Calu3 (cell line): ENCODE results near the gene FGFR2. TPM values are rescaled to one million over a fixed set of nuclear protein-coding genes. Genes with fewer than 3 reads are reported as not detected.

Experiments used
- BruUV-seq: library from RNA; stranded (reverse); fragments of 400-500 nt; replicated peaks from 2 replicates; lab custom pipeline; 2021; lab: Mats Ljungman, UMichigan
- CTCF ChIA-PET: fragments of 300-600 bp; sonication (Branson Sonifier 250); formaldehyde crosslinking; loops from one replicate; lab custom pipeline; 2022; ENCODE audit warnings: antibody characterized with exemption; lab: Charles Lee
- DNase-seq: peaks from one replicate; pipeline ENCODE4 v3.0.0; 2022
- H3K27ac Mint-ChIP-seq: one replicate; pipeline ENCODE4 v1.8.0; 2022; ENCODE audit warnings: mixed read lengths; ENCODE audit not compliant: unreplicated experiment
- H3K27me3 Mint-ChIP-seq: one replicate; pipeline ENCODE4 v1.8.0; 2022; ENCODE audit warnings: mixed read lengths; ENCODE audit not compliant: unreplicated experiment
- H3K36me3 Mint-ChIP-seq: one replicate; pipeline ENCODE4 v1.8.0; 2022; ENCODE audit warnings: mild to moderate bottlenecking, moderate library complexity, mixed read lengths; ENCODE audit not compliant: insufficient read depth, unreplicated experiment
- H3K4me1 Mint-ChIP-seq: one replicate; pipeline ENCODE4 v1.8.0; 2022; ENCODE audit warnings: mild to moderate bottlenecking, low read depth, mixed read lengths; ENCODE audit not compliant: unreplicated experiment
- H3K4me3 Mint-ChIP-seq: one replicate; pipeline ENCODE4 v1.8.0; 2022; ENCODE audit warnings: mild to moderate bottlenecking, low read depth, moderate library complexity, mixed read lengths; ENCODE audit not compliant: unreplicated experiment
- H3K9me3 Mint-ChIP-seq: one replicate; pipeline ENCODE4 v1.8.0; 2022; ENCODE audit warnings: low read depth, mixed read lengths; ENCODE audit not compliant: unreplicated experiment
- intact Hi-C: fragments of 100-400 bp; cut with micrococcal nuclease; formaldehyde crosslinking; loops from one replicate; pipeline ENCODE4 v1.10.0; 2022; ENCODE audit not compliant: unreplicated experiment
- total RNA-seq: library from RNA; stranded (reverse); gene quantifications from 2 replicates; pipeline ENCODE4 v1.2.3, GENCODE V29; 2022
- TF ChIP-seq, protein P1 (sequence below): fragments of 200-600 bp; IDR thresholded peaks from one replicate; pipeline ENCODE4 v1.8.0; 2022; ENCODE audit warnings: antibody characterized with exemption; ENCODE audit not compliant: unreplicated experiment

FGFR2 gene
- total RNA-seq, 1 experiment from 2014 or later: 57.9 TPM

DNA sequence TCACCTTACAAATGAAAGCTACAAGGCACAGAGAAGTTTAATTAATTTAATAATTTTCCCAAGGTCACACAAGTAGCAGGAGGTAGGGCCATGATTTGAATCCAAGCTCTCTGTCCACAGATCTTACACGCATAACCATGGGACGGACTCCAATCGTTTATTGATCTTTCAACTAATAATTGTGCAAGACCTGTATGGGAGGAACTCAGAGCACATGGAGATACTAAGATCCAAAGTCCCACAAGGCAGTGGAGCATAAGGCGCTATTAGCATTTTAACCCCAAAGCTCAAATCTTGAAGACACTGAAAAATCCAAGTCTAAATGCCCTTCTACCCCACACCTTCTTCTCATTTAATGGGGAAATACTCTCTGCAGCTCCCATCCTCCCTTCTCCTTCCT lies 143.5 kb downstream of the FGFR2 start:
- no peak overlapping the region for H3K4me3 Mint-ChIP-seq
- no peak overlapping the region for H3K27ac Mint-ChIP-seq
- CTCF ChIA-PET: no interaction called here
- no peaks in the 10 kb centered on the region for H3K27me3 Mint-ChIP-seq
- no peaks in the 10 kb centered on the region for H3K36me3 Mint-ChIP-seq
- intact Hi-C loops: no loop called here
- H3K4me1 Mint-ChIP-seq: peaks cover 10% of the 10 kb centered on the region
- DNase-seq: no peak
- TF ChIP-seq, protein P1, sequence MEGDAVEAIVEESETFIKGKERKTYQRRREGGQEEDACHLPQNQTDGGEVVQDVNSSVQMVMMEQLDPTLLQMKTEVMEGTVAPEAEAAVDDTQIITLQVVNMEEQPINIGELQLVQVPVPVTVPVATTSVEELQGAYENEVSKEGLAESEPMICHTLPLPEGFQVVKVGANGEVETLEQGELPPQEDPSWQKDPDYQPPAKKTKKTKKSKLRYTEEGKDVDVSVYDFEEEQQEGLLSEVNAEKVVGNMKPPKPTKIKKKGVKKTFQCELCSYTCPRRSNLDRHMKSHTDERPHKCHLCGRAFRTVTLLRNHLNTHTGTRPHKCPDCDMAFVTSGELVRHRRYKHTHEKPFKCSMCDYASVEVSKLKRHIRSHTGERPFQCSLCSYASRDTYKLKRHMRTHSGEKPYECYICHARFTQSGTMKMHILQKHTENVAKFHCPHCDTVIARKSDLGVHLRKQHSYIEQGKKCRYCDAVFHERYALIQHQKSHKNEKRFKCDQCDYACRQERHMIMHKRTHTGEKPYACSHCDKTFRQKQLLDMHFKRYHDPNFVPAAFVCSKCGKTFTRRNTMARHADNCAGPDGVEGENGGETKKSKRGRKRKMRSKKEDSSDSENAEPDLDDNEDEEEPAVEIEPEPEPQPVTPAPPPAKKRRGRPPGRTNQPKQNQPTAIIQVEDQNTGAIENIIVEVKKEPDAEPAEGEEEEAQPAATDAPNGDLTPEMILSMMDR: no peak
- BruUV-seq: no TSS peak
- peaks cover 4% of the 10 kb centered on the region for H3K9me3 Mint-ChIP-seq

- DNase-seq: no peak
- Mint-ChIP-seq H3K9me3 (peaks cover 4% of the 10 kb centered on the region), H3K4me1 (peaks cover 21% of the 10 kb centered on the region), H3K27me3 (no peaks in the 10 kb centered on the region), H3K36me3 (no peaks in the 10 kb centered on the region), H3K27ac (no peak overlapping the region), H3K4me3 (no peak overlapping the region)
- no TSS peak for BruUV-seq
- CTCF ChIA-PET: interaction anchor here (0.5 kb wide), 1 partner anchor 262 kb away, joined by 3 read pairs; no protein-coding TSS in a partner anchor
- intact Hi-C loops: no loop called here
- TF ChIP-seq, protein P1: no peak
Measured at GRCh38 chr10:121453160-121453559, 145.1 kb downstream of the FGFR2 start.

- CTCF ChIA-PET: no interaction called here
- peaks cover 4% of the 10 kb centered on the region for H3K9me3 Mint-ChIP-seq
- no peaks in the 10 kb centered on the region for H3K36me3 Mint-ChIP-seq
- DNase-seq: no peak
- no peak overlapping the region for H3K27ac Mint-ChIP-seq
- H3K4me1 Mint-ChIP-seq: peaks cover 21% of the 10 kb centered on the region
- intact Hi-C loops: no loop called here
- no peak overlapping the region for H3K4me3 Mint-ChIP-seq
- no peaks in the 10 kb centered on the region for H3K27me3 Mint-ChIP-seq
- no TSS peak for BruUV-seq
- TF ChIP-seq, protein P1: no peak
Measured at GRCh38 chr10:121452581-121452980, 145.7 kb downstream of the FGFR2 start.

- Mint-ChIP-seq H3K4me3 (no peak overlapping the region), H3K9me3 (no peaks in the 10 kb centered on the region), H3K36me3 (no peaks in the 10 kb centered on the region), H3K27me3 (no peaks in the 10 kb centered on the region), H3K4me1 (peaks cover 21% of the 10 kb centered on the region), H3K27ac (no peak overlapping the region)
- no TSS peak for BruUV-seq
- CTCF ChIA-PET: no interaction called here
- no peak for DNase-seq
- intact Hi-C loops: no loop called here
- TF ChIP-seq, protein P1: no peak
Measured at GRCh38 chr10:121450247-121450646, 148.0 kb downstream of the FGFR2 start.
